Osteoblast (primary cell): ENCODE data around the gene ANXA8. TPM values are rescaled to one million over a fixed set of nuclear protein-coding genes. Genes with fewer than 3 reads are reported as not detected.

Source experiments
- DNase-seq: peaks from one replicate; pipeline ENCODE4 v3.0.0; 2011; ENCODE audit warnings: low spot score, mixed read lengths; ENCODE audit not compliant: insufficient read length; ENCODE audit errors: missing footprints
- H2AFZ ChIP-seq: 2 replicates; pipeline ENCODE4 v1.6.0; 2011; ENCODE audit warnings: mild to moderate bottlenecking, low read length
- H3K27ac ChIP-seq: 2 replicates; pipeline ENCODE4 v1.5.1; 2011; ENCODE audit warnings: mild to moderate bottlenecking, low read depth, low read length, moderate library complexity
- H3K27me3 ChIP-seq: 2 replicates; pipeline ENCODE4 v1.6.0; 2012; ENCODE audit warnings: mild to moderate bottlenecking, control low read depth, inconsistent platforms, low read length, moderate library complexity; ENCODE audit not compliant: insufficient read depth
- H3K36me3 ChIP-seq: 2 replicates; pipeline ENCODE4 v1.5.1; 2011; ENCODE audit warnings: mild to moderate bottlenecking, low read length, control low read depth, moderate library complexity; ENCODE audit not compliant: insufficient read depth
- H3K4me1 ChIP-seq: 2 replicates; pipeline ENCODE4 v1.5.1; 2011; ENCODE audit warnings: mild to moderate bottlenecking, low read length, control low read depth, moderate library complexity; ENCODE audit not compliant: insufficient read depth
- H3K4me2 ChIP-seq: 2 replicates; pipeline ENCODE4 v1.6.0; 2011; ENCODE audit warnings: mild to moderate bottlenecking, low read length; ENCODE audit not compliant: insufficient read depth
- H3K4me3 ChIP-seq: fragments of 200-600 bp; sonication (generic); 3 replicates; pipeline ENCODE4 v1.5.1; 2012; ENCODE audit warnings: mild to moderate bottlenecking, low read length, inconsistent platforms; ENCODE audit not compliant: insufficient read depth
- H3K79me2 ChIP-seq: 2 replicates; pipeline ENCODE4 v1.6.0; 2012; ENCODE audit warnings: mild to moderate bottlenecking, low read length, control low read depth, inconsistent platforms; ENCODE audit not compliant: insufficient read depth
- H3K9me3 ChIP-seq: 2 replicates; pipeline ENCODE4 v1.5.1; 2011; ENCODE audit warnings: low read depth, low read length, control low read depth
- H4K20me1 ChIP-seq: 2 replicates; pipeline ENCODE4 v1.6.0; 2012; ENCODE audit warnings: mild to moderate bottlenecking, low read length, control low read depth; ENCODE audit not compliant: insufficient read depth
- total RNA-seq: library from RNA; depleted of rRNA; stranded (reverse); fragments of >200 nt; gene quantifications from 2 replicates; pipeline ENCODE4 v1.2.3, GENCODE V29; 2012
- TF ChIP-seq, protein P1 (sequence below): IDR thresholded peaks from 2 replicates; pipeline ENCODE4 v1.5.1; 2011; ENCODE audit warnings: mild to moderate bottlenecking, low read depth, low read length, moderate library complexity; ENCODE audit errors: extremely low read depth

ANXA8 gene
- total RNA-seq, 1 donor = 0.72 TPM

DNA sequence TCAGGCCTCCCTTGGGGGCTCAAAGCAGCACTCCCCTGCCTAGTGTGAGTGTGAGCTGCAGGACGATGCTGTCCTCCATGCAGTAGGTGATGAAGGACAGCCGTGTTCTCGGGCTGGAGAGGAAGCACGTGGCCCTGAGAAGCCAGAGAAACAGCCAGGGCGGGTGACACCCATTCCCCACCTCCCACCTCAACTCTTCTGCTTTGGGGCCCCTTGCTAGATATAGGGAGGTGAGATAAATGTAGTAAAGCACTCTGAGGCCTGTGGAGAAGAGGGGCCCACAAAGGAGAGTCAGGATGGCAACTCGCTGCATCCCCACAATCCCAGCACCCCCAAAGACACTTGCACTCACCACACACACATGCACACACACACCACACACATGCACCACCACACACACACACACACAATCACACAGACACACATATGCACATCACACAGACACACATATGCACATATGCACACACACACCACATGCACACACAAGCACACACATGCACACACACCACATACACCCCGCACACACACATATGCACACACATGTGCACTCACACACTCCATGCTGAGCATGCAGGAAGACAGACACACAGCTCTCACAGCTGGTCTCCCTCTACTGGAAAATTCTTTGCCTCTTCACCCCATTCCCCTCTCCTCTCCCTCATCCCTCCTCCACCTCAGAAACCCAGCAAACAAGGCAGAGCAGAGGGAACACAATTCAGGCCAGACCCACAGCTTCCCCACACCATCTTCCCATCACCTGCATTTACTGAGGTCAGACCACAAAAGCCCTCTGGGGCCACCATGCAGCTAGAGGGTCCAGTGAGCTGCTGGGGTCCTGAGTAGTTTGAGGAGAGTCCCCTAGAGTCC, 30.5 kb downstream of the ANXA8 start:
- Histone ChIP-seq H3K4me3 (no peak overlapping the region), H3K9me3 (no peaks in the 10 kb centered on the region), H3K79me2 (no peaks in the 10 kb centered on the region), H4K20me1 (no peaks in the 10 kb centered on the region), H3K27ac (no peak overlapping the region), H3K27me3 (peaks cover 3% of the 10 kb centered on the region), H2AFZ (no peak overlapping the region), H3K4me2 (no peak overlapping the region), H3K4me1 (peaks cover 3% of the 10 kb centered on the region), H3K36me3 (no peaks in the 10 kb centered on the region)
- TF ChIP-seq, protein P1, sequence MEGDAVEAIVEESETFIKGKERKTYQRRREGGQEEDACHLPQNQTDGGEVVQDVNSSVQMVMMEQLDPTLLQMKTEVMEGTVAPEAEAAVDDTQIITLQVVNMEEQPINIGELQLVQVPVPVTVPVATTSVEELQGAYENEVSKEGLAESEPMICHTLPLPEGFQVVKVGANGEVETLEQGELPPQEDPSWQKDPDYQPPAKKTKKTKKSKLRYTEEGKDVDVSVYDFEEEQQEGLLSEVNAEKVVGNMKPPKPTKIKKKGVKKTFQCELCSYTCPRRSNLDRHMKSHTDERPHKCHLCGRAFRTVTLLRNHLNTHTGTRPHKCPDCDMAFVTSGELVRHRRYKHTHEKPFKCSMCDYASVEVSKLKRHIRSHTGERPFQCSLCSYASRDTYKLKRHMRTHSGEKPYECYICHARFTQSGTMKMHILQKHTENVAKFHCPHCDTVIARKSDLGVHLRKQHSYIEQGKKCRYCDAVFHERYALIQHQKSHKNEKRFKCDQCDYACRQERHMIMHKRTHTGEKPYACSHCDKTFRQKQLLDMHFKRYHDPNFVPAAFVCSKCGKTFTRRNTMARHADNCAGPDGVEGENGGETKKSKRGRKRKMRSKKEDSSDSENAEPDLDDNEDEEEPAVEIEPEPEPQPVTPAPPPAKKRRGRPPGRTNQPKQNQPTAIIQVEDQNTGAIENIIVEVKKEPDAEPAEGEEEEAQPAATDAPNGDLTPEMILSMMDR = no peak
- no peak for DNase-seq

DNA sequence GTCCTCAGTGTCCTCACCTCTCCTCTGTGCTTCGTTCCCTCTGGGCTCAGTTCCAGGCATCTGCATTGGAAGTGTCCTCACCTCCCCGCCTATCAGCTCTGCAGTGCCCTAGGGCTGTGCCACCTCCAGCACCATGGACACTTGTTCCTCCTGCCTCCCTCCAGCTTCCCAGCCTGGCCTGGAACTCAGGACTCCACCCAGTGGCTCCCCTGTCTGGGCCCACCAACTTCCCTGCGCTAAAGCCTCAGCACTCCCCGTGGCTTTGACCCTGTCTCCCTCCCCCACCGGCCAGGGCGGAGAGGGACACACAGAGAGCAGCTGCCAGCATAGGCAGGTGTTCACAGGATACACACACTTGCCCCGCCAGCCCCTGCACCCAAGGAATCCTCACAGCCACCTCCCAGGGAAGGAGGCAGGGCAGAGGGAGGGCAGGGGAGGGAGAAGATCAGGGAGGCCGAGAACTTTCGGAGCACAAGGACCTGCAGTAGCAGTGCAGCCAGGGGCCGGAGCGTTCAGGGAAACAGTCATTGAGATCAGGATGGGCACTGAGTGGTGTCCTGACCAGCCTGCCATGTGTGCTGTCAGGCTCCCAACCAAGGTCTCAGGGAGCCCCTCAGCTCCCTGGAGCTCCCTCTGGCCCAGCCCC, 31.3 kb downstream of the ANXA8 start:
- Histone ChIP-seq H3K4me3 (no peak overlapping the region), H2AFZ (no peak overlapping the region), H4K20me1 (no peaks in the 10 kb centered on the region)

GRCh38 chr10:47451998-47452494, 31.9 kb downstream of the ANXA8 start:
- Histone ChIP-seq H3K36me3 (no peaks in the 10 kb centered on the region), H3K4me2 (no peak overlapping the region), H4K20me1 (no peaks in the 10 kb centered on the region), H2AFZ (no peak overlapping the region), H3K4me3 (no peak overlapping the region), H3K79me2 (no peaks in the 10 kb centered on the region), H3K27me3 (peaks cover 3% of the 10 kb centered on the region), H3K27ac (no peak overlapping the region), H3K4me1 (no peaks in the 10 kb centered on the region), H3K9me3 (no peaks in the 10 kb centered on the region)
- TF ChIP-seq, protein P1 = no peak
- no peak for DNase-seq

More for the DNA sequence above, 31.3 kb downstream of the ANXA8 start:
- Histone ChIP-seq H3K36me3 (no peaks in the 10 kb centered on the region), H3K9me3 (no peaks in the 10 kb centered on the region), H3K27me3 (peaks cover 3% of the 10 kb centered on the region), H3K79me2 (no peaks in the 10 kb centered on the region), H3K4me1 (no peaks in the 10 kb centered on the region), H3K4me2 (no peak overlapping the region), H3K27ac (no peak overlapping the region)
- TF ChIP-seq, protein P1 = no peak
- DNase-seq = no peak
